ENCODE data around the gene ADRA2C. TPM values are rescaled to one million over a fixed set of nuclear protein-coding genes. Genes with fewer than 3 reads are reported as not detected.

ADRA2C gene
- total and polyA plus RNA-seq, 4 donors, result 0.23 to 5.4 (median 1.9) TPM

DNA sequence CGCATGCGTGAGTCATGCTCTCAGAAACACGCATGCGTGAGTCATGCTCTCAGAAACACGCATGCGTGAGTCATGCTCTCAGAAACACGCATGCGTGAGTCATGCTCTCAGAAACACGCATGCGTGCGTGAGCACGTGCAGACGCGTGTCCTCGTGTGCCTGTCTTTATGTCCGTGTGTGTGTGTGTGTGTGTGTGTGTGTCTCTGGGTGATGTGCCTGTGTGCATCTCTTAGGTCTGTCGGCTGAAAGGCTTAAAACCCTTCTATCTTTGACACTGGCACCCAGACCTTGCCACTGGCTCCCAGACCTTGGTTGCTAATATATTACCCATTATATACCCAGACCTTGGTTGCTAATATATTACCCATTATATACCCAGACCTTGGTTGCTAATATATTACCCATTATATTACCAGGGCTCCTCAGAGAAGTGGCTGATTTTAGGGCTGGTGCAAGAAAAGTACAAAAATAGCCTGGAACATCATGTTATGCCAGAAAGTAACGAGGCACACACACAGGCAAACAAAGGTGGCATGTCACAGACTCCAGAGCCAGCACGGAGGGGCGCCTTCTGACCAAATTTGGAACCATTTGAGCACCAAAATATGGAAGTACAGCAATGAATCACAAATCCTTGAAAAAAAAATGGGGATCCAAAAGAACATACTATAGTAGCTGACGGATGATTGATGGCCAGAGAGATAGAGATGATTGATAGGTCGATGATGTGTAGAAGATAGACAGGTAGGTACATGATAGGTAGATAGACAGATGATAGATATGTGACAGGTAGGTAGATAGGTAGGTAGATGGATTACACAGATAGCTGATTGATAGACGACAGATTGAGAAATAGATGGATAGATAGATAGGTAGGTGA is 19.2 kb upstream of the ADRA2C start:
- no peak for ATAC-seq (ENCODE audit: insufficient read depth, low FRiP score)
- no peak overlapping the region for H3K27ac ChIP-seq (ENCODE audit: low read depth in 1 of 2, low read length in 1 of 2)
- DNase-seq, result no peak

GRCh38 chr4:3747581-3747904 is 18.6 kb upstream of the ADRA2C start:
- TF ChIP-seq, protein P1, sequence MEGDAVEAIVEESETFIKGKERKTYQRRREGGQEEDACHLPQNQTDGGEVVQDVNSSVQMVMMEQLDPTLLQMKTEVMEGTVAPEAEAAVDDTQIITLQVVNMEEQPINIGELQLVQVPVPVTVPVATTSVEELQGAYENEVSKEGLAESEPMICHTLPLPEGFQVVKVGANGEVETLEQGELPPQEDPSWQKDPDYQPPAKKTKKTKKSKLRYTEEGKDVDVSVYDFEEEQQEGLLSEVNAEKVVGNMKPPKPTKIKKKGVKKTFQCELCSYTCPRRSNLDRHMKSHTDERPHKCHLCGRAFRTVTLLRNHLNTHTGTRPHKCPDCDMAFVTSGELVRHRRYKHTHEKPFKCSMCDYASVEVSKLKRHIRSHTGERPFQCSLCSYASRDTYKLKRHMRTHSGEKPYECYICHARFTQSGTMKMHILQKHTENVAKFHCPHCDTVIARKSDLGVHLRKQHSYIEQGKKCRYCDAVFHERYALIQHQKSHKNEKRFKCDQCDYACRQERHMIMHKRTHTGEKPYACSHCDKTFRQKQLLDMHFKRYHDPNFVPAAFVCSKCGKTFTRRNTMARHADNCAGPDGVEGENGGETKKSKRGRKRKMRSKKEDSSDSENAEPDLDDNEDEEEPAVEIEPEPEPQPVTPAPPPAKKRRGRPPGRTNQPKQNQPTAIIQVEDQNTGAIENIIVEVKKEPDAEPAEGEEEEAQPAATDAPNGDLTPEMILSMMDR (IDR thresholded peaks at IDR 0.05; ENCODE audit: control extremely low read depth, extremely low read depth), result no peak
- Histone ChIP-seq H3K9me3 (ENCODE audit: control insufficient read depth in 4 of 4, insufficient read depth in 3 of 4, low read length in 3 of 4) (peaks cover 0 to 5% (median 1%) of the 10 kb centered on the region in 4 donors), H3K36me3 (ENCODE audit: control insufficient read depth in 4 of 4, insufficient read depth in 4 of 4, low read length in 4 of 4) (no peaks in the 10 kb centered on the region), H3K27ac (ENCODE audit: low read depth in 1 of 2, low read length in 1 of 2) (no peak overlapping the region), H3K9ac (ENCODE audit: insufficient read depth in 1 of 2, low read length in 2 of 2) (no peak overlapping the region), H3K4me3 (no peak overlapping the region), H3K27me3 (ENCODE audit: control insufficient read depth in 3 of 3, insufficient read depth in 3 of 3, low read length in 2 of 3) (peaks cover 10 to 59% (median 32%) of the 10 kb centered on the region in 3 donors), H3K4me1 (ENCODE audit: control insufficient read depth in 5 of 5, insufficient read depth in 5 of 5, low read length in 5 of 5) (no peaks in the 10 kb centered on the region)
- DNase-seq (no peak), ATAC-seq (ENCODE audit: insufficient read depth, low FRiP score) (no peak)
- WGBS, 2 donors, result 9 to 13% methylated on average over 16 of the region's 16 CpGs

More for the DNA sequence above, 19.2 kb upstream of the ADRA2C start:
- no peak overlapping the region for H3K9ac ChIP-seq (ENCODE audit: insufficient read depth in 1 of 2, low read length in 2 of 2)
- peaks cover 10 to 61% (median 33%) of the 10 kb centered on the region in 3 donors for H3K27me3 ChIP-seq (ENCODE audit: control insufficient read depth in 3 of 3, insufficient read depth in 3 of 3, low read length in 2 of 3)
- no peaks in the 10 kb centered on the region for H3K36me3 ChIP-seq (ENCODE audit: control insufficient read depth in 4 of 4, insufficient read depth in 4 of 4, low read length in 4 of 4)
- peaks cover 0 to 10% (median 2%) of the 10 kb centered on the region in 4 donors for H3K9me3 ChIP-seq (ENCODE audit: control insufficient read depth in 4 of 4, insufficient read depth in 3 of 4, low read length in 3 of 4)
- H3K4me3 ChIP-seq, result no peak overlapping the region
- no peaks in the 10 kb centered on the region for H3K4me1 ChIP-seq (ENCODE audit: control insufficient read depth in 5 of 5, insufficient read depth in 5 of 5, low read length in 5 of 5)
- WGBS, 2 donors, result 80 to 85% methylated on average over 19 to 20 of the region's 23 CpGs
- TF ChIP-seq, protein P1 (IDR thresholded peaks at IDR 0.05; ENCODE audit: control extremely low read depth, extremely low read depth), result no peak

- no peak overlapping the region for H3K27ac ChIP-seq (ENCODE audit: low read depth in 1 of 2, low read length in 1 of 2)
- no peaks in the 10 kb centered on the region for H3K4me1 ChIP-seq (ENCODE audit: control insufficient read depth in 5 of 5, insufficient read depth in 5 of 5, low read length in 5 of 5)
- no peak for ATAC-seq (ENCODE audit: insufficient read depth, low FRiP score)
- no peaks in the 10 kb centered on the region for H3K9me3 ChIP-seq (ENCODE audit: control insufficient read depth in 4 of 4, insufficient read depth in 3 of 4, low read length in 3 of 4)
- H3K4me3 ChIP-seq, result no peak overlapping the region
- H3K9ac ChIP-seq (ENCODE audit: insufficient read depth in 1 of 2, low read length in 2 of 2), result no peak overlapping the region
- 61 to 70% methylated on average over 17 of the region's 17 CpGs for WGBS, 2 donors
- no peaks in the 10 kb centered on the region for H3K36me3 ChIP-seq (ENCODE audit: control insufficient read depth in 4 of 4, insufficient read depth in 4 of 4, low read length in 4 of 4)
- peaks cover 5 to 52% (median 28%) of the 10 kb centered on the region in 3 donors for H3K27me3 ChIP-seq (ENCODE audit: control insufficient read depth in 3 of 3, insufficient read depth in 3 of 3, low read length in 2 of 3)
- DNase-seq, result no peak
- TF ChIP-seq, protein P1 (IDR thresholded peaks at IDR 0.05; ENCODE audit: control extremely low read depth, extremely low read depth), result no peak
Measured at GRCh38 chr4:3748136-3748898, 17.9 kb upstream of the ADRA2C start.
